Measurements from ENCODE around the gene CDH1.

CDH1 gene

DNA sequence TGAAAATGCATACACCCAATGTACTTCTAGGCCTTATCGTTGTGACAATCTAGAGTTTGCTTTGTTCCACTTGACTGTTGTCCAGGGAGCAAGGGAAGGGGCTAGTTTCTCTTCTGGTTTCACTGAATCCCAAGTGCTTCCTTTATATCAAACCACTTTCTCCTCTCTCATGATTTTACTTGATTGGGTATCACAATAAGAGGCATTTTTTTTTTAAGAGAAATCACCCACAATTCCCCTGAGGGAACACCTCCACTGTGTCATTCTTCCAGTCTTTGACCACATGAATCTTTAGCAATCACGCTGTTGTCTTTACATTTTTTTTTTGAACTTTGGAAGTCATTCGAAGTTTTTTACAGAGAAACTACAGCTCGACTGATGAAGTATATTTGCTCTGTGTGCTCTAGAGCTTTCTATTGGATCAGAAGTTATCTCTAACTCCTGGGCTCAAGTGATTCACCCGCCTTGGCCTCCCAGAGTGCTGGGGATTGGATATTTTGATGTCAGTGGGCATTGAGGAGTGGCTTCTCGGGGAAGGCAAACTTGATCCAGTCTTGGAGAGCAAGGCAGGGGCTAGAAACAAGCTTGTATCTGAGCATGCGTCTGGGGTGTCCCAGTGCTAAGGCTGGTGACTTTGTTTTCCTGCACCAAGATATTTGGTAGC lies 3.0 kb downstream of the CDH1 start:
- H3K27ac ChIP-seq: peak overlapping the region; percentile 100
- TF ChIP-seq ZFX (IDR thresholded peaks at IDR 0.05; ENCODE audit: borderline replicate concordance): no peak
- TF ChIP-seq, protein P1, sequence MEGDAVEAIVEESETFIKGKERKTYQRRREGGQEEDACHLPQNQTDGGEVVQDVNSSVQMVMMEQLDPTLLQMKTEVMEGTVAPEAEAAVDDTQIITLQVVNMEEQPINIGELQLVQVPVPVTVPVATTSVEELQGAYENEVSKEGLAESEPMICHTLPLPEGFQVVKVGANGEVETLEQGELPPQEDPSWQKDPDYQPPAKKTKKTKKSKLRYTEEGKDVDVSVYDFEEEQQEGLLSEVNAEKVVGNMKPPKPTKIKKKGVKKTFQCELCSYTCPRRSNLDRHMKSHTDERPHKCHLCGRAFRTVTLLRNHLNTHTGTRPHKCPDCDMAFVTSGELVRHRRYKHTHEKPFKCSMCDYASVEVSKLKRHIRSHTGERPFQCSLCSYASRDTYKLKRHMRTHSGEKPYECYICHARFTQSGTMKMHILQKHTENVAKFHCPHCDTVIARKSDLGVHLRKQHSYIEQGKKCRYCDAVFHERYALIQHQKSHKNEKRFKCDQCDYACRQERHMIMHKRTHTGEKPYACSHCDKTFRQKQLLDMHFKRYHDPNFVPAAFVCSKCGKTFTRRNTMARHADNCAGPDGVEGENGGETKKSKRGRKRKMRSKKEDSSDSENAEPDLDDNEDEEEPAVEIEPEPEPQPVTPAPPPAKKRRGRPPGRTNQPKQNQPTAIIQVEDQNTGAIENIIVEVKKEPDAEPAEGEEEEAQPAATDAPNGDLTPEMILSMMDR (IDR thresholded peaks at IDR 0.05): no peak

DNA sequence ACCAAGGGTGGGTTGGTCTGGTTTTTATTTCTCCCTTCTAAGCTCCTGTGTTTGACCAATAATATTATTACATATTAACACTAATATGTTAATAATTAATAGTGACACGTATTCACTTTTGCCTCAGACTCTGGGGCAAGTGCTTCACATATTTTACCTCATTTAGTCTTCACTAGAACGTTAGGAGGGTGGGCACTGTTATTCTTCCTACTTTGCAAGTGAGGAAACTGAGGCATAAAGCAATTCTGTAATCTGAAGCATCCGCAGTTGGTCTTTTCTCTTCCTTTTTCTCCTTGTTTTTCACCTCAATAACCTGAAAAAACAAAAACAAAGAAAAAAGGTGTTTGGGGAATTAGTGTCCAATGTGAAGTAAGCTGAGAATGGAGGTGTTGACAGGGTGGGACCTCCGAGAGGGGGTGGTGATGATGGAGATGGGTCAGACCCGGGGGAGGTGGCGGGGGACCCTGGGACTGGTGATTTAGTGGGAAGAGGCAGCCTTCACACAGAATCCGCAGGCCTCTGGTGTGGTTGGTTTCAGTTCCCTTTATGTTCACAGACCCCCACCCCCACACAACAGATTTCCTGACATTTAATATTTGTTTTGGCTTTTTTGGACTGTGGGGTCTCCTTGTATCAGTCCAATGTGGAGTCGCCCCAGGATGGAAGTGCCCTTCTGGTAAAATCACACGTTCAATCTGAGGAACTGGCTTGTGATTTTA lies 3.7 kb downstream of the CDH1 start:
- TF ChIP-seq, protein P1 (IDR thresholded peaks at IDR 0.05): no peak
- no peak for TF ChIP-seq ZFX (IDR thresholded peaks at IDR 0.05; ENCODE audit: borderline replicate concordance)
- H3K27ac ChIP-seq: peak overlapping the region; percentile 100

- TF ChIP-seq, protein P1 (IDR thresholded peaks at IDR 0.05): no peak
- TF ChIP-seq ZFX (IDR thresholded peaks at IDR 0.05; ENCODE audit: borderline replicate concordance): no peak
- peak overlapping the region; percentile 100 for H3K27ac ChIP-seq
Observed at GRCh38 chr16:68743664-68744063, 6.6 kb downstream of the CDH1 start.

DNA sequence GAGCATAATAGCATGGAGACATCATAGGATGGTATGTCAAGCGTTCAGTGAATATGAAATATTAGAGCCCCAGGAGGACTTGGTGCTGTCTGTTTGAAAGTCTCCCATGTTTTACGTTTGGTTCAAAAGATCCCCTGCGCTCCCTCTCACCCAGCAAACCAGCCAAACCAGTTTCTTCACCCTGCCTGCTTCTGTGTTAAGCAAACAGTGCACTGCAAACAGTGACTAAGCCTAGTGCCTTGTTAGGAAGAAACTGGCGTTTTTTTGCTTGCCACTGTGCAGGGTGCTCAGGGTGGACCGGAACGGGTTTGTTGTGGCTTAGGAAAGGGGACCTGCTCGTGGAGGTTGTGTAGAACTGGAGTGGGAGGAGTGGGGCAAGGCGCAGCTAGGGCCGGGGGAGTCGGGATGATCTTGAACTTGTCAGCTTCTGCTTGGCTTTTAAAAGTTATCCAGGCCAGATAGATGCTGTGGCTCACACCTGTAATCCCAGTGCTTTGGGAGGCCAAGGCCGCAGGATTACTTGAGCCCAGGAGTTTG lies 7.7 kb downstream of the CDH1 start:
- TF ChIP-seq ZFX (IDR thresholded peaks at IDR 0.05; ENCODE audit: borderline replicate concordance): no peak
- TF ChIP-seq, protein P1 (IDR thresholded peaks at IDR 0.05): no peak
- peak overlapping the region; percentile 100 for H3K27ac ChIP-seq

DNA sequence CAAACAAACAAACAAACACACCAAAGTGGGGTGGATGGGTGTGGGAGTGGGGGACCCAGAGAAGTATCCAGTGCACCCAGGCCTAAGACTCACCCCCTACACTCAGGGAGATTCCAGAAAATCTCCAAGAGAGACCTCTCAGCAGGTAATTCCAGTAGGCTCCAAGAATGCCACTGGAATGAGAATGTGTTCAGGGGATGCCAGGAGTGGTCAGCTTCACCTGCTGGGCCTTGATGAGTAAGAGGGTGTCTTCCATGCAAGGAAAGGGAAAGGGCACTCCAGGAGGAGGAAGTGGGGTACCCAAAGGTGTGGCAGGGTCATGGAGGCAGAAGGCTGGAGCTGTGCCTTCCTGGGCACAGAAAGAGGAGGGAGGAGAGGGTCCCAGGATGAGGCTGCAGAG lies 9.9 kb downstream of the CDH1 start:
- no peak for TF ChIP-seq ZFX (IDR thresholded peaks at IDR 0.05; ENCODE audit: borderline replicate concordance)
- TF ChIP-seq, protein P1 (IDR thresholded peaks at IDR 0.05): no peak
- H3K27ac ChIP-seq: peak overlapping the region; percentile 100

DNA sequence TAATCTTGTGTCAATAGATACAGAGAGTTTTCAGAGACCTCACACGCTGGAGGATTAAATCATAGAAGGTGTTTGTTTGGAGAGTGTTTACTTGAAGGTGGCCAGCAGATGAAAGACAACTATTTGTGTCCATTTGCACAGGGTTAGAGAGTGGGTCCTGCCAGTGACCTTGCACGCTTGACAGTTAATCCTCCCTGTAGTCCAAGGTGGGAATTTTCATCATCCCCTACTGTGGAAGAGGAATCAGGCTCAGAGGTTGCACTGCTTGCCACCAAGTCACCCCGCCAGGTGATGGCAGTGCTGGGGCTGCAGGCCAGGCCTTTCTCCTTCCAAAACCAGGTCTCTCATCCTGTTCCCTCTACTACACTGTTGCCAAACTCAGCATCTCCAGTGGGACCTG lies 12.3 kb downstream of the CDH1 start:
- peak overlapping the region; percentile 100 for H3K27ac ChIP-seq
- TF ChIP-seq, protein P1 (IDR thresholded peaks at IDR 0.05): no peak
- no peak for TF ChIP-seq ZFX (IDR thresholded peaks at IDR 0.05; ENCODE audit: borderline replicate concordance)

GRCh38 chr16:68750193-68750695 lies 13.2 kb downstream of the CDH1 start:
- peak overlapping the region; percentile 100; the same call in 1 of the 2 replicates for H3K27ac ChIP-seq

More at GRCh38 chr16:68750193-68750695, 13.2 kb downstream of the CDH1 start:
- TF ChIP-seq ZFX (IDR thresholded peaks at IDR 0.05; ENCODE audit: borderline replicate concordance): no peak
- TF ChIP-seq, protein P1 (IDR thresholded peaks at IDR 0.05): no peak
